ENCODE results near the gene MIER2.

The MIER2 gene

DNA sequence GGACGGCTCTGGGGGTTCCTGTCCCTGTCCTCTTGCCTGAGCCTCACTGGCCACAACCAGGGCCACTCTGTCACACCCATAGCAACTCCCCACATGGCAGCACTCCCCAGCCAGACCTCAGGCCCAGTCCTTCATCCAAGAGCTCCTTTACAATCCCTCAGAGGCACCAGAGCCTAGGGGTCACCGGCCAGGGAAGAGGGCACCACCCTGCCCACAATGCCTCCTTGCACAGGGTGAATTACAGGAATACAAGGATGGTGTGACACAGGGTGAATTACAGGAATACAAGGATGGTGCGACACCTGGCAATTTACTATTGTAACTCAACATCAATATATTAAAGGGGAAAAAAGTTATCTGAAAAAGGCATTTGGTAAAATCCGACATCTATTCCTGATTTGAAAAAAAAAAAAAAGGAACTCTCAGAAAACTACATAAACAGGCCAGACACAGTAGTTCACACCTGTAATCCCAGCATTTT, 16.5 kb downstream of the MIER2 start:
- no peak for DNase-seq

DNA sequence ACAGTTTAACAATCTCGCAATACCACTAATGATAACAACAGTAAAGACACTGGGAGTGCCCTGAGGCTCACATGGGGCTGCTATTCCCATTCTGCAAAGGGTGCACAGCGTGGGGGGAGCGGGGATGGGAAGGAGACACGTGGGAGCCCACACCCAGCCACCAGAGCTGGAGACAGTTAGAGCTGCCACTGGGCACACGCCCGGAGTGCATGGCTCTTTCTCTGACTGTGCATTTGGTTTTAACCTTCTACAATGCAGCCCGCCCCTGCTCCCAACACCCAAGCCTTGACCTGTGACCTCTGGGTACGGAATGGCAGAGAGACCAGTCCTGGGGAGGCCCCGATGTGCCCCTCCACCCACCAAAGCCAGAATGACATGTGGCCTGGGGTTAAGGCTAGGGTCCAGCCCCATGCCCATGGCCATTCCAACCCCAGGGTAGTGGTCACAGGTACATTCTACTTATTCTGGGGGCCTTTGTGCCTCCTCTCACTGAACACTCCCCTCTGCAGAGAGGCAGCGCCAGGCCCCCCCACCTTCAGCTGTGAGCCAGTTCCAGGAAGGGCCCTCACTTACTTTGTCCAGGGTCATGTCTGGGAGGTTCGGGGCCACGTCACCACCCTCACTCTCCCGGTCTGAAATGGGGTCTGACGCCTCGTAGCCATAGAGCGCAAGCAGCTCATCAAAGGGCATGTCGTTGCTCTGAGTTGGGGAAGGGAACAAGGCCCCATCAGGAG, 17.1 kb downstream of the MIER2 start:
- DNase-seq = no peak

DNA sequence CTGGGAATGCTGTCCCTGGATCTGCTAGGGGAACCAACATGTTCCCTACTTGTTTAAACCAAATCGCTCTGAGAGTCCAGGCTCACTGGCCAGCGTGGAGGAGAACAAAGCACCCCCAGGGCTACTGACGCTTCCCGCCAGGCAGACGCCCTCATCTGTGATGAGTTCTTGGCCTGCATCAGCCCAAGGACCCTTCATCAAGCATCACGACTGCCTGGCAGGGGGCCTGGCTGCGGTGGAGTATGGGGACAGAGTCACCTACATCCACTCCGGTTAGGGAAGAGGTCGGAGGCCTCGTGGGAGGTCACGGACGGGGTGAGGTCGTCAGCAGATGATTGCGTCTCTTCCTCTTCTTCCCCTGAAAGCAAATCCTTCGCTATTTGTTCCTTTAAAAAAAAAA, 17.7 kb downstream of the MIER2 start:
- no peak for DNase-seq

DNA sequence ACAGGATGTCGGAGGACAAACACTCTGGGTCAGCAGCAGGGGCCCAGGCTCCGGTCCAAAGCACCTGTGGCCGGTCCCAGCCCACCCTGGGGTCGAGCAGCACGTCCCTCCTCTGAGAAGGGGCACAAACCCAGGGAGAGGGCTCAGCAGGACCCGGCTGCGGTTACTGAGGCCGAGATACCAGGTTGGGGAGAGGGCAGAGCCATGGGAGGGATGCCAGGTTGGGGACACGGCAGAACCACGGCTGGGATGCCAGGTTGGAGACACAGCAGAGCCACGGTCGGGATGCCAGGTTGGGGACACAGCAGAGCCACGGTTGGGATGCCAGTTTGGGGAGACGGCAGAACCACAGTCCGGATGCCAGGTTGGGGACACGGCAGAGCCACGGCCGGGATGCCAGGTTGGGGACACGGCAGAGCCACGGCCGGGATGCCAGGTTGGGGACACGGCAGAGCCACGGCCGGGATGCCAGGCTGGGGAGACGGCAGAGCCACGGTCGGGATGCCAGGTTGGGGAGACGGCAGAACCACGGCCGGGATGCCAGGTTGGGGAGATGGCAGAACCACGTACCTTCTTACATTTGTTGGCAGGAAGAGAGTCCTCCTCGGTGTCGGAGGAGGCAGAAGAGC, 18.5 kb downstream of the MIER2 start:
- DNase-seq = no peak

DNA sequence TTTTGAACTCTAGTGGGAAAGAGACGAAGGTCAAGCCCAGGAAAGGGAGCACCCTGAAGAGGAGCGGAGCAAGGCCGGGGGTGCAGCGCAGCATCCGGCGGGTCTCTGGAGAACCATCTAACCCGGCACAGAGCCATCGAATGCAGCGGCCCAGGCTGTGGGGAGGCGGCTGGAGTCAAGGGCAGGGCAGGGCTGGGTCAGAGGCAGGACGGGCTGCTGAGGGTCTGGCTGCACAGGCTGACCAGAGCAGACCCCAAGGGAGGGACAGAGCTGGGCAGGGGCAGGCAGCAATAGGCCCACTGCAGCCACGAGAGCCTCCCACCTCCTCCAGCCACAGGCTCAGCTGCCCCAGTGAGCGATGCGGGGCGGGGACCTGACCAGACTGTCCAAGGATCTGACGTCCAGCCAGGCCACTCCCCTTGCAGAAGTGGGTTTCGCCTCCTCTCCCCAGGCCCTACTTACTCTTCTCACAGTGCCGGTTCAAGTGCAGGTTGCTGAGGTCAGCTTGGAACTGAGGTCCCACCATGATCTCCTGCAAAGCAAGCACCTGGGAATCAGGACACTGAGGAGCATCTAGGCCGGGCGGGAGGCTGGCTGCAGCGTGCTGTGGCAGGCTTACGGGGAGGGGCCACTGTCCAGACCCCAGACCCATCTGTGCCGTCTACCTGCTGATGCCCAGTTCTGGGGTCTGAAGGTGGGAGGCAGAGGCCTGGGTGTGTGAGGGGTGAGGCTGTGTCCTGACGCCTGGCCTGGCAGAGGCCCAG, 19.2 kb downstream of the MIER2 start:
- DNase-seq = no peak

DNA sequence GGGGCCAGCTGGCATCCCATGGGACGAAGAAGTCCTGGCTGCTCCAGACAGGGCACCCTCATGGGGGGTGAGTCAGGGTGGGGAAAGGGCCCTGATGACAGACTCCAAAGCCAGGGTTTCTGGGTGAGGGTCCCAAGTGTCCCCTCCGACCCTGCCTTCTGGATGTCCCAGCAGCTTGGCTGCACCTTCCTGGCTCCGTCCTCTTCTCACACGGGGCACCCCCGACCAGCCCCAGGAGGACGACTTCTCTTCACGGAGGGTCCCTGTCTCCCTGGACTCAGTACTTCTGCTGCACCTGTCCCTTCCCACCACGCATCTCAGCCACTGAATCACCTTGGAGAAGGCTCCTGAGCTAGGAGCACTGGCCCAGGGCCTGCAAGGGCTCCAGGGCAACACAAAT, 19.9 kb downstream of the MIER2 start:
- no peak for DNase-seq

DNA sequence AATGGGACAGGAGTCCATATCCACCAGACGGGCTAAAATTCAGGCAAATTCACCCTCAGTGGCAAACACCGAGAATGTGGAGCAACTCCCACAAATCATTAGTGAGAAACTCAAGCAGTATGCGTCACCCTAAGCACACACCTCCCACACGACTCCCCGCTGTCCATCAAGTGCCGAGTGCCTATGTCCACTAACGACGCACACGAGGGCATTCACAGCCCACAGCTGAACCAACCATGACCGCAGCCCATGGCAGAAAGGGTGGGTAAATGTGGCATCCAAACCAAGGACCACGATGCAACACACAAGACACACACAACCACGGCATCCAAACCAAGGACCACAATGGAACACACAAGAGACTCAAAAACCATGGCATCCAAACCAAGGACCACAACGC, 22.0 kb downstream of the MIER2 start:
- DNase-seq = no peak

DNA sequence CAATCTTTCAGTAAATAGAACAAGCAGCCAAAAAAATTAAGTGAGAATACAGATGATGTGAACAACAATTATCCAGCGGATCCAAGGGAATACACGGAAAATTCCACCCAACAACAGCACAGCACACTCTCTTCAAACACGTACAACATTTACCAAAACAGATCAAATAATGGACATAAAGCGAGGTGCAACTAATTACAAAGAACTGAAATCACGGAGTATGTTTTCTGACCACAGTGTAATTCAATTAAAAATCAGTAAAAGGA, 26.2 kb downstream of the MIER2 start:
- DNase-seq = no peak

DNA sequence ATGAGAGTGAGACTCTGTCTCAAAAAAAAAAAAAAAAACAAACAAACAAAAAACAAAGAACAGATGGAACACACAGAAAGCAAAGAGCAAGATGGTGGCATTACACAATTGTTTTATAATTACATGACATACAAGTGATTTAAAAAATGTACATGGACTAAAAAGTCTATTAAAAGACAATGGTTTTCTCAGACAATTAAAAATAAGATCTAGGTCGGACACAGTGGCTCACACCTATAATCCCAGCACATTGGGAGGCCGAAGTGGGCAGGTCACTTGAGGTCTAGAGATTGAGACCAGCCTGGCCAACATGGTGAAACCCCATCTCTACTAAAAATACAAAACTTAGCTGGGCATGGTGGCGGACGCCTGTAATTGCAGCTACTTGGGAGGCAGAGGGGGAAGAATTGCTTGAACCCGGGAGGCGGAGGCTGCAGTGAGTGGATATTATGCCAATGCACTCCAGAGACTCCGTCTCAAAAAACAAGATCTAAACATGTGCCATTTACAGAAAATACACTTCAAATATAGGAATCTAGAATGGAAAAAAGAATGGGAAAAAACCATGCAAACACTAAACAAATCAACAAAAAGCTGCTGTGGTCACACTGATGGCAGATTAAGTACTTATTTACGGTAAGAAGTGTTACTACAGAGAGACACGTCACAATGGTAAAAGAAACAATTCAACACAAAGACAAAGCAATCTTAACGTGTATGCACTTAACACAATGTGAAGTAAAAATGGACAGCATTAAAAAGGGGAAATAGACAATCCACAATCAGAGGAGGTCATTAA, 26.7 kb downstream of the MIER2 start:
- no peak for DNase-seq

DNA sequence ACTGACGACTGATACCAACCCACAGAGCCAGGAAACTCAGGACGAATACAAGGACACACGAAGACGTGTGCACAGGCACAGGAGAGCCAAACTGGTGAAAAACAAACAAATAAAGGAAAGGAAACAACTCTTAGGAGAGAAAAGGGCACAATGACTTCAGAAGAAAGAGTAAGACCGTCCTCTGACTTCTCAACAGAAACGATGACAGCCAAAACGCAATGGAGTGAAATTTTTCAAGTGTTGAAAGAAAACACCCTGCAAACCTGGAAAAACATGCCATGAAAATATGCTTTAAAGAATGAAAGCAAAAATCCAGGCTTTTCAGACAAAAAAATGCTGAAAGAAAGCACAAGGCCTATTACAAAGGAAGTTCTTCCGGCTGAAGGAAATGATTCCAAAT, 28.8 kb downstream of the MIER2 start:
- DNase-seq = no peak

DNA sequence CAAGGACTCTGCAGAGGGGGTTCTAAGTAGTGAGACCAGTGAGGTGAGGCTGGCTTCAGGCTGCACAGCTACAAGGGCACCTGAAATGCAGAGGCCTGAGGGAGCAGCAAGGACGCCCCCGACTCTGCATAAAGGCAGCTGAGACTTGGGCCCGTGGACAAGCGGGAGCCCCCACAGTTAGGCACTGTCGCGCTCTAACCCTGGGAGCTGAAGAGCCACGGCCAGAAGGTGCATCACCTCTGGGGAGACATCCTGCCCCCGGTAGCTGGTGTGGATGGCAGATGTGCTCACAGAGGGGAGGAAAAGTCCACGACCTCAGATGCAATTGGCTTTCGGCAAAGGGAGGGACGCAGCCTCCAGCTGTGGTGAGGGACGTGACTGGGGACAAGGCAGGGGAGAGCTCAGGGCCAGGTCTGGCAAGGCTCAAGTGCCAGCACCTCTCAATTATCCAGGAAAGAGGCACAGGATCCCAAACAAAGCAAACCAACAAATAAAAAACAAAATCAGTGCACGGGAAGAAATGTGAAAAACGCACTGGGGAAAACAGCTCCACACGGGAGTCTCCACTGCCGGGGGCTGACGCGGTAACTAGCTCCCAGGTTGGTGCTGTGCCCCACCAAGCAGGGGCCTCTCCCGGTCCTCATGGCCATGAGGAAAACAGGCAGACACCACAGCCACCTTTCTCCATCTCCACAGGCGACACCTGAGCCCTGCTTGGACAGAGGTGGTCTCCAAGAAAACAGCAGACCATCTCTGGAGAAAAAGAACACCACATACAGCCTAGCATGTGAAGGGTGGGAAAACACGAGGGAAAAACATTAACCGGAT, 30.4 kb downstream of the MIER2 start:
- DNase-seq = no peak

DNA sequence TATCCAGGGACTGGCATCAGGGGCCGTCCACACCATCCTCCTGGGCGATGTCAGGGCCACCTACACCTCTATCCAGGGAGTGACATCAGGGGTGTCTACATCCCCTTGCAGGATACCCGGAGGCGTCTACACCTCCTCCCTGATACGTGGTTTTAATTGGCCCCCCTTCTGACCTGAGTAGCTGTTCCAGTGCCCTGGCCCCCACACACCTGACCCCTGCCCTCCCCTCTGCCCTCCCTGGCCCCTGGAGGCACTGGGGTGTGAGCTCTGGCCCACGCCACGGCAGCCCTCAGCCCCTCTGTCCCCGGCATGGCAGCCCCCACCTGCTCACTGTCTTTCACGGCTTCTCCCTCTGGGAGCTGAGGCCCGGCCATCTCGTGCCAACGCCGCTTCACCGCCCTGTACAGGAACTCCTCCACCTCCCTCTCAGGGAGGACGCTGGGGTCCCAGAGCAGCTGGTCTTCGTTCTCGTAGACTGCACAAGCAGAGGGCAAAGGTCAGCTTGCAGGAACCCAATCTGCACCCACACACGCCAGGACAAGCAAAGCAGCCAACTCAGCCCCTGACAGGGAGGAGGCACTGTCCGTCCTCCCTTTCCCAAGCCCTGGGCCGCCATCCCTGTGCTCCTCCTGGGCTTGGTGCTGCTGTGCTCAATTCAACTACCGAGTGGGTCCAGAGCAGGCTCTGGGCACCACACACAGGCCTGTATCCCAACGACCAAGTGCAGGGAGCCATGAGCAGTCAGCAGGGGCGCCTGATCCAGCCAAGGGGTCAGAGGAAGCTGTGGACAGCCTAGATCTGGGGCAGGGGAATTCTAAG, 31.2 kb downstream of the MIER2 start:
- no peak for DNase-seq

DNA sequence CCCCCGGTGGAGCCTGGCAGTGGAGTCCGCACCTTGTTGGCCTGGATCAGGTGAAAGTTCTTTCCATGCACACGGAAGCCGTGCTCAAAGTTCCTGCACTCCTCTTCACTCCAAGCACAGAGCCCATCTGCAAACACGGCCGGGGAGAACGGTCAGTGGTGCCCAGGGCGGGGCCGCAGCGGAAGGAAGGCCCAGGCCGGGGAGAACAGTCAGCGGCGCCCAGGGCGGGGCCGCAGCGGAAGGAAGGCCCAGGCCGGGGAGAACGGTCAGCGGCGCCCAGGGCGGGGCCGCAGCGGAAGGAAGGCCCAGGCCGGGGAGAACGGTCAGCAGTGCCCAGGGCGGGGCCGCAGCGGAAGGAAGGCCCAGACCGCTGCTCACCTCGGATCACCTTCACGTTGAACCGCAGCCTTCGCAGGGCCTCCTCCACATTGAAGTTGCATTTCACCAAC, 32.8 kb downstream of the MIER2 start:
- no peak for DNase-seq

DNA sequence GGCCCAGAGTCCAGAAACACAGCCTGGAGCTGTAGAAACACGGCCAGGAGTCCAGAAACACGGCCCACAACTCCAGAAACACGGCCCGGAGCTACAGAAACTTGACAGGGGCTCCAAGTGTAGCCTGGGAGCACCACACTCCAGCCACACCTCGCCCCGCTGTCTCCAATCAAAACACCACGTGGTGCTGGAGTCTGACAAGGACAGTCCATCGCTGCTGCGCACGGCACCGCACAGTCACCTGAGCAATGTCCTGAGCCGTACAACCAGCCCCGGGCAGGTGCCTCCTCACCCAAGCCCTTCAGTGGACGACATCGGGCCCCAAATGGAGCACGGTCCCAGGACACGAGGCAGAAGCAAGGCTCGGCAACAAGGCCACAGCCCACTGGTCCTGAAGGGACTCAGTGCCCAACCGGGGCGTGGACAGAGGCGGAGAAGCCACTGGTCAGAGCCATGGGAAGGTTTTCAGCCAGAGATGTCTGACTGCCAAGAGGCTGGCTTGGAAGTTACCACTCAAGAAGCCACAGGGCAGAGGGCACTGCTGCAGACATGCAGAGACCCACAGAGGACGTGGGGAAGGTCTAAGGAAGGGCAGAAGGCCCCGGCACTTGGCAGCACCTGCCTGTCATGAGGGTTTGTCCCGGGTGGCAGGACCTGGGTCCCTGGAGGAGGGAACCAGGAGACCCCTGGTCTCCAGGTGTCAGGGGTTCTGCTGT, 33.7 kb downstream of the MIER2 start:
- DNase-seq = no peak

DNA sequence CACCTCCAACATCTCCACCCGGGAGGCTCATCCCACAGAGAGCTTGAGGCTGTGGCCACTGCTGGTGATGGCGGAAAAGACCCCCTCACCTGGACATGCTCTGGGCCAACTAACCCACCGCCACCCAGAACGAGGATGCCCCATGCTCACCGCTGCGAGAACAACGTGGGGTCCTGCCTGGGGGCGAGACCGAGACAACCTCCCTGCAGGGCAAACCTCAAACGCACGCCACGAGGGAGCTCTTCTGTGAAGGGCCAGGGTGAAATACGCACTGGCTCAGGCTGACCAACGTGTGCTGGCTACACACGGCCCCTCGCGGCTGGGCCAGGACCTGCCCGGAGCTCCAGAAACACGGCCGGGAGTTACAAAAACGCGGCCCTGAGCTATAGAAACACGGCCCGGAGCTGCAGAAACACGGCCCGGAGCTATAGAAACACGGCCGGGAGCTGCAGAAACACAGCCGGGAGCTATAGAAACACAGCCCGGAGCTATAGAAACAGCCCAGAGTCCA, 34.4 kb downstream of the MIER2 start:
- DNase-seq = no peak

DNA sequence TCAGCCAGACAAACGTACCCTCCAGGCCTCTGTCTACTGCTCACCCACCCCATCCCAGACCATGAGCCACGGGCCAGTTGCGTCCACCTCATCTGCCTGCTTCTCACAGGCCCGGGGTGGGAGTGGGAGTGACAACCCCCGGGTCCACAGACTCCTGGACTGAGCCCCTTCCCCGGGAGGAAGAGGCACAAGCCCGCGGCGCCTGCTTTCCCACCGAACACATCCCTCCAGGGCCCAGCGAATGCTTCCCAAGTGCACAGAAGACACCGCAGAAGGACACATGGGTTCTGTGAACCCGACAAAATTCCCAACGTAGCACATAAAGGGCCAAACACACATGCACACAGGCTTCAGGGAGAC, 35.4 kb downstream of the MIER2 start:
- no peak for DNase-seq

DNA sequence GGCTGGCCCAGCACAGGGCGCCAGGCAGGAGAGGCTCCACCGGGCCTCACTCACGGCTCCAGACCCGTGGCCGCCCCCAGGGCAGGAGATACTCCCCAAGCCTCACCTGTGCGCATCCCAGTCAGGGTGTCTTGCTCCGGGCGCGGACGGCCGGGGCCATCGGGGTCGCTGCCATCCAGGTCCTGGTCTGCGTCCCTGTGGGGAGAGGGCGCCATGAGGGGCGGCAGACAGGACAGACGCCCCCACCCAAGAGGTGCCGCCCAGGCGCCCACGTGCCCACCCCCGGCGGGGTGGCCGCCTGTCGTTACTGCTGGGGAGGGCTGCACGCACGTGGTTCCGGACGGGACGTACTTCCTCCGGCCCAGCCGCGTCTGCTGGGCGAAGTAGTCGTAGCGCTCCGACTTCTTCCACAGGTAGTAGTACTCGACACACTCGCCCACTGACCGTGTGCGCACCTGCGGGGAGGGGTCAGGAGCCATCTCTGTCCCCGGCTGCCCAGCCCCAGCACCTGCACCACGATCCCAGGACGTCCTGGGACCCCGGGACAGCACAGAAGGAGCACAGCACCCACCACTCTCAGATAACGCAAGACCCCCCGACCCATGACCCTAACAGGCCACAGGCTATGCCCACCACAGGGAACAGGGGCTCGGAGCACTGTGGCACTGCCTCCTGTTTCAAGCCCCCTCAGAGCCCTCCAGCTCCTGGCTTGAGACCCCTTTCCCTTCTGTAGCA, 36.0 kb downstream of the MIER2 start:
- no peak for DNase-seq

DNA sequence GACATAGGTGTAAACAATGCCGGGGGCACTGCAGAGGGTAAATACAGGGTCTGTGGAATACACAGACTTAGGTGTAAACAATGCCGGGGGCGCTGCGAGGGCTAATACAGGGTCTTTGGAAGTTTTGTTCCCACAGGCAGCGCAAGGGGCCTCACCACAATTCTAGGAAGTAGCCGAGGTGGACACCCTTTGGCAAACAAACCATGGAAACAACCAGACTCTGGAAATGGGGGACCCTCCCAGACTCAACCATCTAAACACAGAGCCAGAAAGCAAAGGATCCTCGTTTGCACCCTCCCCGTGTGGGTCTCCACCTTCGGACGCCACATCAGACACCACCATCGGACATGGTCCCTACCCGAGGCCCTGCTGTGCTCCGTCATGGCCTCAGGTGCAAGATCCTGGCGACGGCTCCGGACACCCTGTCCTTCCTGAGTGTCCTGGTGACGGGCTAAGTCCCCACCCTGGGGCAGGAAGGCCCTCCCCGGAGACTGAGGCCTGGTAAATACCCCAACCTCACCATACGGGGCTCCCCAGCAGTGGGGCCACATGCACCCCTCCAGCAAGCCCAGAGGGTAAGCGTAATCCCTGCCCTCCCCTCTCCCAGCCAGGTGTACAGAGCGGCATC, 36.7 kb downstream of the MIER2 start:
- no peak for DNase-seq

DNA sequence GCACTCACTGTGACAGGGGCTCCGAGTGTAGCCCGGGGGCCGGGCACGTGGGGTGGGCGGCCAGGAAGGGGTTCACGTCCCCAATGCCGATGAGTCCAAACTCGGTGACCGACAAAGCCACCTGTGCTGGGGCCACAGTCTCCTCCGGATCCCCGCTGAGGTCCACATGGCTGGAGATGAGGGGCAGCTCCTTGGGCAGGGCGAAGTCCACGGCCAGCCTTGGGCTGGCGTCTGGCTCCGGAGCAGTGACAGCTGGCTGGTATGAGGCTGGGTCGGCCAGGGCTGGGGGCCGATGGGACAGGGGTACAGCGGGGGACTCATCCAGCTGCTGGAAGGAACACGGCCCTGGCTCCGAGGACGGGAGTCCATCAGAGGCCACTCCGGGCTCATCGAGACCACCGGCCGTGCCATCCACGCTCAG, 37.5 kb downstream of the MIER2 start:
- no peak for DNase-seq

All from SHP77 treated with DMSO at 0.1 percent for 48 hours (cell line).